Measurements from ENCODE around the gene SLC28A3.

The SLC28A3 gene

GRCh38 chr9:84382720-84383119, 42.2 kb upstream of the SLC28A3 start:
- DNase-seq (ENCODE audit: low read depth) = no peak
- TF ChIP-seq CTCF (IDR thresholded peaks at IDR 0.05; ENCODE audit: control insufficient read depth, extremely low read depth, insufficient read depth) = no peak

GRCh38 chr9:84381508-84381907, 41.0 kb upstream of the SLC28A3 start:
- TF ChIP-seq CTCF (IDR thresholded peaks at IDR 0.05; ENCODE audit: control insufficient read depth, extremely low read depth, insufficient read depth) = no peak
- no peak for DNase-seq (ENCODE audit: low read depth)
- no peak overlapping the region for H3K4me3 ChIP-seq (ENCODE audit: low read depth, low read length)

More at GRCh38 chr9:84382720-84383119, 42.2 kb upstream of the SLC28A3 start:
- no peak overlapping the region for H3K4me3 ChIP-seq (ENCODE audit: low read depth, low read length)

DNA sequence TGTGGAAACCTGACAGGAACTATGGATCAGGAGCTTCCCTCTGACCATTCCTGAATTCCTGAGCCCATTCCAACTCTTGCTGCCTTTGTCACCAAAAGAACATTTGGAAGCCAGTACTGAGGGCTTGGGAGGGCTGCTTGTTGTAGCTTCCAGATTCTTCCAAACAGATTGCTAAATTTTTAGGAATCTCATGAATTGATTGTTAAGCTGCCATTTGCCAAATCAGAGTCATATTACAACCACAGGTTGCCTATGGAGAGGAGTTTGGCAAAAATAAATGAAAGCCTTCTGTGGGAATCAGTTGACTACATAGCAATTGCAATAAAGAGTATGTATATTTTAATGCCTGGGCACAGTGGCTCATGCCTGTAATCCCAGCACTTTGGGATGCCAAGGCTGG, 39.2 kb upstream of the SLC28A3 start:
- DNase-seq (ENCODE audit: low read depth) = no peak
- H3K4me3 ChIP-seq (ENCODE audit: low read depth, low read length) = no peak overlapping the region
- no peak for TF ChIP-seq CTCF (IDR thresholded peaks at IDR 0.05; ENCODE audit: control insufficient read depth, extremely low read depth, insufficient read depth)

DNA sequence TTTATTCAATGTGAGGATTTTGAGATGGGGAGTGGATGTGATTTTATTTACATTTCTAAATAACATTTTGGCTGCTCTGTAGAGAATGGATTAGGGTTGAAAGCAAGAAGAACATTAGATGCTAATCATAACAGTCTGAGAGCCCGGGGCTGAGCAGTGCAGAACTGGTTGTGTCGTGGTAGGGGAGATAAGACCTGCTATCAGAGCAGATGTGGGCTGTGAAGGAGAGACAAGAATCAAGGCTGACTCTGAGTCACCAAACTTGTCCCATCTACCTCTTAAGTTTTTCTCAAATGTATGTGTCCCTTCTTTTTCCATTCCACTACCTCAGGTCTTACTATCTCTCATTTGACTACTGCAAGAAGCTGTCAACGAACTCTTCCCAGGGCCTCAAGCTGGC, 35.4 kb upstream of the SLC28A3 start:
- no peak for TF ChIP-seq CTCF (IDR thresholded peaks at IDR 0.05; ENCODE audit: control insufficient read depth, extremely low read depth, insufficient read depth)
- no peak for DNase-seq (ENCODE audit: low read depth)
- H3K4me3 ChIP-seq (ENCODE audit: low read depth, low read length) = no peak overlapping the region

DNA sequence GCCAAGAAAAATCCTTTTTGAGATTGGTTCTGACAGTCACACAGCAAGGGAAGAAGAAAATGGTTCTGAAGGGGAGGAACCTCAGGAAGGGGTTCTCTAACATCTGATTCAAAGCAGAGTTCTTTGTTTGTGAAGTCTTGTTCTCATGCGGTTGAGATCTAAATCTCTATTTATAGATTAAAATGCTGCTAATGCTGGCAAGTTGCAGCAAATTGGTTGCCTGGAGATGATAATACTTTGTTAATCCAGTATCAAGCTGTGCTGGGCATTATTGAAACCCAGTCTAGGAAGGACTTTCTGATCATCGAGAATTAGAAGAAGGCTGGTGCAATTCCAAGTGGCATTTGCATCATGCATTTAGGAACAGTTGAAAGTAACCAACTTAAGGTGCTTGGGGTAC, 34.0 kb upstream of the SLC28A3 start:
- H3K4me3 ChIP-seq (ENCODE audit: low read depth, low read length) = no peak overlapping the region
- TF ChIP-seq CTCF (IDR thresholded peaks at IDR 0.05; ENCODE audit: control insufficient read depth, extremely low read depth, insufficient read depth) = no peak
- DNase-seq (ENCODE audit: low read depth) = no peak

GRCh38 chr9:84374013-84374412, 33.5 kb upstream of the SLC28A3 start:
- H3K4me3 ChIP-seq (ENCODE audit: low read depth, low read length) = no peak overlapping the region
- DNase-seq (ENCODE audit: low read depth) = no peak
- TF ChIP-seq CTCF (IDR thresholded peaks at IDR 0.05; ENCODE audit: control insufficient read depth, extremely low read depth, insufficient read depth) = no peak

DNA sequence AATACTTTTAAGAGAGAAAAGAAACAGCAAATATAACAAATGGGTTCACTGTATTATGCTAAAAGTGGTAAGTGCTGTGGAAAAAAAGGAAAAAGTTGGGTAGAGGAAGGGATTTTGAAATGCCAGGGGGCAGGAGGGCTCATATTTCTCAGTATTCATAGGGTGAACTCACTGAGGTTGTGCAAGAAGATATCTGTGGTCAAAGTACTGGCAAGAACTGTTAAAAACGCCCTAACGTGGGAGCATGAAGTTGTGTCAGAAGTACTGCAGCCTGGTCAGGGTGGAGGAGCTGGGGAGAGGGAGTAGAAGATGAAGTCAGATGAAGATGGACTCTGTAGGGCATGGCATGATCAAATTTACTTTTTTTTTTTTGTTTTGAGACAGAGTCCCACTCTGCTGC, 31.2 kb upstream of the SLC28A3 start:
- TF ChIP-seq CTCF (IDR thresholded peaks at IDR 0.05; ENCODE audit: control insufficient read depth, extremely low read depth, insufficient read depth) = no peak
- DNase-seq (ENCODE audit: low read depth) = no peak
- no peak overlapping the region for H3K4me3 ChIP-seq (ENCODE audit: low read depth, low read length)
